HL-60 (cell line): ENCODE results near the gene TIE1.

Experiments
- DNase-seq, 2 experiments: peaks; one replicate each; pipeline ENCODE4 v3.0.0-alpha.2; 2010 to 2020; ENCODE audit warnings: low read depth in 1 of 2, low spot score in 1 of 2
- H3K27ac ChIP-seq: fragments of 250-450 bp; sonication (Bioruptor Pico); replicated peaks from 2 replicates; pipeline ENCODE4 v1.5.1; 2020; ENCODE audit warnings: mild to moderate bottlenecking, moderate library complexity
- H3K27me3 ChIP-seq: fragments of 250-450 bp; sonication (Bioruptor Pico); 2 replicates; pipeline ENCODE4 v1.5.1; 2021; ENCODE audit warnings: mild to moderate bottlenecking, moderate library complexity; ENCODE audit not compliant: insufficient read depth, poor library complexity, severe bottlenecking
- H3K4me3 ChIP-seq: replicated peaks from 2 replicates; pipeline ENCODE4 v1.5.1; 2011; ENCODE audit warnings: mild to moderate bottlenecking, control low read depth, low read length; ENCODE audit not compliant: insufficient read depth
- GABPA ChIP-seq: IDR thresholded peaks from 2 replicates; pipeline ENCODE4 v1.6.1; 2012; ENCODE audit warnings: low read depth
- POLR2AphosphoS5 ChIP-seq: IDR thresholded peaks from 2 replicates; pipeline ENCODE4 v1.6.1; 2012; ENCODE audit warnings: low read depth
- SPI1 ChIP-seq: IDR thresholded peaks from 2 replicates; pipeline ENCODE4 v1.6.1; 2012; ENCODE audit warnings: low read depth, mild to moderate bottlenecking, borderline replicate concordance
- TF ChIP-seq, protein P1 (sequence below): IDR thresholded peaks from 2 replicates; pipeline ENCODE4 v1.6.1; 2012; ENCODE audit warnings: low read depth; ENCODE audit not compliant: insufficient replicate concordance
- TF ChIP-seq, protein P2 (sequence below): IDR thresholded peaks from one replicate; pipeline ENCODE4 v1.5.1; 2011; ENCODE audit warnings: low read length, control low read depth, inconsistent platforms; ENCODE audit not compliant: insufficient read depth

The TIE1 gene

DNA sequence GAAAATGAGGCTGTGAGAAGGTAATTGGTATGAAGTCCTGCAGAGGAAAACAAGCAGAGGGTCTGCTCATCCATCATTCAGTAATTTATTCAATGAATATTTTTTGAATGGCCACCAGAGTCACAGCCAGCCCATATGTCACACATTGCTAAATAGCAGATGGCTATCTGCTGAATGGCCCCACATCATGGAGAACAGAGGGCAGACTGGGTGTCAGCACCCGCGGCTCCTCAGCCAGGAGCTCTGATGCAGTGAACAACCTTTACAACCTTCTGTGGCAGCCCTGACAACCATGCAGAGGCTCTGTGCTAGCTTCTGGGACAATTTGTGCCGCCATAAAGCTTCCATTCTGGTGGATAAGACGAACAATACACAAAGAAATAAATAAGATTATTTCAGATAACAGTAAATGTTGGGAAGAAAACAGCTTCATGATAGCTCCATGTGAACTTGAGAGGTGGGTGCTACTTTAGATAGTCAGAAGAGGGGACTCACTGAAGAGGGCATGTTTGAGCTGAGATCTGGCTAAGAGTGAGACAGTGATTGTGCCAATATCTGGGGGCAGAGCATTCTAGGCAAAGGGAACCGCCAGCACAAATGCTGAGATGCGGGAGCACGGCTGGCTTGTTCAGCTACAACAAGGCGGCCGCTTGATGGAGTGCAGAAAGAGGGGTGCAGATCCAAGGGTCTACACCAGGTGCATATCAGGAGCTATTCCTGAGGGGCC is 12.6 kb upstream of the TIE1 start:
- no peak for DNase-seq
- no peak overlapping the region for H3K4me3 ChIP-seq

DNA sequence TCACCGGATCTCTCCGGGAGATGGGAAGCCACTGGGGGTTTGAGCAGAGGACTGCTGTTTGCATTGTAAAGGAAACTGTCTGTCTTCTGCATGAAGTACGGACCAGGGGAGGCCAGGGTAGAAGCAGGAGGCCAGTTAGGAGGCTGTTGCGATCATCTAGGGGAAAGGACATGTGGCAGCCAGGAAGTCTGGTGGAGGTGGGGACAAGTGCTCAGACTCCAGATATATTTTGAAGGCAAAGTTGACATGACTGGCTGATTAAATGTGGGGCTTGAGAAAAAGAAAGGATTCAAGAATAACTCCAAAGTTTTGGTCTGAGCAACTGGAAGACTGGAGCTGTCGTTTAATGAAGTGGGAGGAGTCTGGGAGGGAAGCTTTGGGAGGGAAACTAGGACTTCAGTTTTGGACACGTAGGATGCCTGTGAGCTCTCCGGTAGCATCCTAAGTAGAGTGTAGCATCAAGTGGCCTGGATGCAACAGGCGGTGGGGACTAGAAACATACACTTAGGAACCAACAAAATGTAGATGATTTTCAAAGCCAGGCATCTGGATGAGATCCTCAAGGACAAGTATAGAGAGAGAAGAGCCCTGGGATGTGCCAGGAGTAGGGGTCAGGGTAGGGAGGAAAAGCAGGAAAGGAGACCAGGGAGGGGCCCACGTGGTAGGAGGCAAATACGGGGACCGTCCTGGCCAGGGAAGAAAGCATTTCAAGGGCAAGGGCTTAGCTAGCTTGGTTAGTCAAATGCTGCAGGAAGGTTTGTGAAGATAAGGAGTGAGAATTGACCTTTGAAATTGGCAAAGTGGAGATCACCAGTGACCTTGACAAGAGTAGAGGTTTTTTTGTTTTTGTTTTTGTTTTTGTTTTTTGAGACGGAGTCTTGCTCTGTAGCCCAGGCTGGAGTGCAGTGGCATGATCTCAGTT is 11.7 kb upstream of the TIE1 start:
- DNase-seq: no peak
- no peak for TF ChIP-seq POLR2AphosphoS5
- no peak for TF ChIP-seq GABPA
- TF ChIP-seq, protein P1, sequence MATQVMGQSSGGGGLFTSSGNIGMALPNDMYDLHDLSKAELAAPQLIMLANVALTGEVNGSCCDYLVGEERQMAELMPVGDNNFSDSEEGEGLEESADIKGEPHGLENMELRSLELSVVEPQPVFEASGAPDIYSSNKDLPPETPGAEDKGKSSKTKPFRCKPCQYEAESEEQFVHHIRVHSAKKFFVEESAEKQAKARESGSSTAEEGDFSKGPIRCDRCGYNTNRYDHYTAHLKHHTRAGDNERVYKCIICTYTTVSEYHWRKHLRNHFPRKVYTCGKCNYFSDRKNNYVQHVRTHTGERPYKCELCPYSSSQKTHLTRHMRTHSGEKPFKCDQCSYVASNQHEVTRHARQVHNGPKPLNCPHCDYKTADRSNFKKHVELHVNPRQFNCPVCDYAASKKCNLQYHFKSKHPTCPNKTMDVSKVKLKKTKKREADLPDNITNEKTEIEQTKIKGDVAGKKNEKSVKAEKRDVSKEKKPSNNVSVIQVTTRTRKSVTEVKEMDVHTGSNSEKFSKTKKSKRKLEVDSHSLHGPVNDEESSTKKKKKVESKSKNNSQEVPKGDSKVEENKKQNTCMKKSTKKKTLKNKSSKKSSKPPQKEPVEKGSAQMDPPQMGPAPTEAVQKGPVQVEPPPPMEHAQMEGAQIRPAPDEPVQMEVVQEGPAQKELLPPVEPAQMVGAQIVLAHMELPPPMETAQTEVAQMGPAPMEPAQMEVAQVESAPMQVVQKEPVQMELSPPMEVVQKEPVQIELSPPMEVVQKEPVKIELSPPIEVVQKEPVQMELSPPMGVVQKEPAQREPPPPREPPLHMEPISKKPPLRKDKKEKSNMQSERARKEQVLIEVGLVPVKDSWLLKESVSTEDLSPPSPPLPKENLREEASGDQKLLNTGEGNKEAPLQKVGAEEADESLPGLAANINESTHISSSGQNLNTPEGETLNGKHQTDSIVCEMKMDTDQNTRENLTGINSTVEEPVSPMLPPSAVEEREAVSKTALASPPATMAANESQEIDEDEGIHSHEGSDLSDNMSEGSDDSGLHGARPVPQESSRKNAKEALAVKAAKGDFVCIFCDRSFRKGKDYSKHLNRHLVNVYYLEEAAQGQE: no peak
- TF ChIP-seq SPI1: no peak
- TF ChIP-seq, protein P2, sequence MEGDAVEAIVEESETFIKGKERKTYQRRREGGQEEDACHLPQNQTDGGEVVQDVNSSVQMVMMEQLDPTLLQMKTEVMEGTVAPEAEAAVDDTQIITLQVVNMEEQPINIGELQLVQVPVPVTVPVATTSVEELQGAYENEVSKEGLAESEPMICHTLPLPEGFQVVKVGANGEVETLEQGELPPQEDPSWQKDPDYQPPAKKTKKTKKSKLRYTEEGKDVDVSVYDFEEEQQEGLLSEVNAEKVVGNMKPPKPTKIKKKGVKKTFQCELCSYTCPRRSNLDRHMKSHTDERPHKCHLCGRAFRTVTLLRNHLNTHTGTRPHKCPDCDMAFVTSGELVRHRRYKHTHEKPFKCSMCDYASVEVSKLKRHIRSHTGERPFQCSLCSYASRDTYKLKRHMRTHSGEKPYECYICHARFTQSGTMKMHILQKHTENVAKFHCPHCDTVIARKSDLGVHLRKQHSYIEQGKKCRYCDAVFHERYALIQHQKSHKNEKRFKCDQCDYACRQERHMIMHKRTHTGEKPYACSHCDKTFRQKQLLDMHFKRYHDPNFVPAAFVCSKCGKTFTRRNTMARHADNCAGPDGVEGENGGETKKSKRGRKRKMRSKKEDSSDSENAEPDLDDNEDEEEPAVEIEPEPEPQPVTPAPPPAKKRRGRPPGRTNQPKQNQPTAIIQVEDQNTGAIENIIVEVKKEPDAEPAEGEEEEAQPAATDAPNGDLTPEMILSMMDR: no peak
- Histone ChIP-seq H3K4me3 (no peak overlapping the region), H3K27ac (no peak overlapping the region), H3K27me3 (no peaks in the 10 kb centered on the region)

More for the DNA sequence above, 12.6 kb upstream of the TIE1 start:
- TF ChIP-seq, protein P1: no peak
- no peak for TF ChIP-seq POLR2AphosphoS5
- TF ChIP-seq GABPA: no peak
- no peak for TF ChIP-seq SPI1
- TF ChIP-seq, protein P2: no peak
- no peak overlapping the region for H3K27ac ChIP-seq
- H3K27me3 ChIP-seq: no peaks in the 10 kb centered on the region

DNA sequence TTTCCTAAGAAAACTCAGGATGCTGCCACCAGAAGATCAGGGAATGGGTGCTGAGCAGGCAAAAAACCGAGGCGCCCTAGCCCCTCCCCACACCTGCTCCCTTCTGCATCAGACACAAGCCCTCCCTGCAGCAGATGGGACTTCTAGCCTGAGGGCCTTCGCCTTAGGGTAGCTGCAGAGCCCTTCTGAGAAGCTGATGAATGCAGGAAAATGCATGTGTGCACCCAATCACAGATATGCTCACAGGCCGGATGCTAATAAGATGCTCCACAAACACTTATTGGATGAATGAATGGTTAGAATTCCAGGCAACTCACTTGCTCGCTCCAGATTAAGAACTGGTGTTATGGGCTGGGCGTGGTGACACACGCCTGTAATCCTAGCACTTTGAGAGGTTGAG is 8.6 kb upstream of the TIE1 start:
- Histone ChIP-seq H3K27ac (no peak overlapping the region), H3K27me3 (no peaks in the 10 kb centered on the region), H3K4me3 (no peak overlapping the region)
- TF ChIP-seq SPI1 (no peak), GABPA (no peak), POLR2AphosphoS5 (no peak)
- TF ChIP-seq, protein P2: no peak
- TF ChIP-seq, protein P1: no peak
- DNase-seq: no peak
